Hypothalamus (tissue), 51 donors: ENCODE results near the gene CRABP1.
"Not testable (repeated sequence)": the region's sequence is repeated elsewhere in the genome, so short reads cannot be mapped to it uniquely, and the experiment has no call there.

Experiments used
- DNase-seq, 51 donors: peaks; one replicate each; lab custom pipeline; 2025; lab: John Stamatoyannopoulos, UW

Gene CRABP1

GRCh38 chr15:78368651-78369050 lies 28.5 kb downstream of the CRABP1 start:
- DNase-seq = peak in 1 of 51 donors; percentile 44

GRCh38 chr15:78369161-78369560 lies 29.0 kb downstream of the CRABP1 start:
- DNase-seq = peak in 11 of 51 donors; percentile 9 to 54 (median 22)

- DNase-seq = no peak
Observed at GRCh38 chr15:78370013-78370412, 29.9 kb downstream of the CRABP1 start.

GRCh38 chr15:78372880-78373279 lies 32.7 kb downstream of the CRABP1 start:
- DNase-seq = no peak

- no peak for DNase-seq
Observed at GRCh38 chr15:78374436-78375393, 34.6 kb downstream of the CRABP1 start.

- DNase-seq = not testable (repeated sequence)
Observed at GRCh38 chr15:78380143-78380542, 40.0 kb downstream of the CRABP1 start.

GRCh38 chr15:78382114-78382880 lies 42.1 kb downstream of the CRABP1 start:
- no peak for DNase-seq

GRCh38 chr15:78384651-78385050 lies 44.5 kb downstream of the CRABP1 start:
- DNase-seq = no peak

GRCh38 chr15:78387246-78388037 lies 47.3 kb downstream of the CRABP1 start:
- DNase-seq = no peak

GRCh38 chr15:78388865-78389264 lies 48.7 kb downstream of the CRABP1 start:
- no peak for DNase-seq

GRCh38 chr15:78389322-78389721 lies 49.2 kb downstream of the CRABP1 start:
- no peak for DNase-seq

GRCh38 chr15:78389738-78390137 lies 49.6 kb downstream of the CRABP1 start:
- DNase-seq = no peak

- no peak for DNase-seq
Observed at GRCh38 chr15:78390242-78390641, 50.1 kb downstream of the CRABP1 start.

GRCh38 chr15:78390826-78391225 lies 50.7 kb downstream of the CRABP1 start:
- no peak for DNase-seq

GRCh38 chr15:78391781-78392180 lies 51.6 kb downstream of the CRABP1 start:
- DNase-seq = no peak

GRCh38 chr15:78392430-78392829 lies 52.3 kb downstream of the CRABP1 start:
- peak in 9 of 51 donors; percentile 6 to 48 (median 22) for DNase-seq

- no peak for DNase-seq
Observed at GRCh38 chr15:78393137-78393536, 53.0 kb downstream of the CRABP1 start.

- no peak for DNase-seq
Observed at GRCh38 chr15:78394026-78394425, 53.9 kb downstream of the CRABP1 start.

GRCh38 chr15:78394981-78395616 lies 54.9 kb downstream of the CRABP1 start:
- no peak for DNase-seq

GRCh38 chr15:78396186-78396814 lies 56.1 kb downstream of the CRABP1 start:
- no peak for DNase-seq
